Adrenal gland (tissue), 5 donors: Measurements from ENCODE around the gene ASTL.

Source experiments
- POLR2A ChIP-seq, 2 donors: fragments of 450-650 bp; IDR thresholded peaks; one replicate each; pipeline ENCODE4 v1.6.1; 2017; ENCODE audit warnings: antibody characterized with exemption in 2 of 2, mild to moderate bottlenecking in 2 of 2, moderate library complexity in 1 of 2
- TF ChIP-seq, protein P1 (sequence below), 6 experiments: fragments of 450-650 bp in 4 of 6; fragments of 200-600 bp in 2 of 6; sonication (generic) in 1 of 6; IDR thresholded peaks; 1 replicate in 5 of 6; 2 replicates in 1 of 6; pipeline versions ENCODE4 v1.5.1 to v1.8.0; 2016 to 2021; ENCODE audit warnings: antibody characterized with exemption in 6 of 6, mild to moderate bottlenecking in 2 of 6, moderate library complexity in 1 of 6
- donor health status: DM: no; HTN: no; CAD: no.

DNA sequence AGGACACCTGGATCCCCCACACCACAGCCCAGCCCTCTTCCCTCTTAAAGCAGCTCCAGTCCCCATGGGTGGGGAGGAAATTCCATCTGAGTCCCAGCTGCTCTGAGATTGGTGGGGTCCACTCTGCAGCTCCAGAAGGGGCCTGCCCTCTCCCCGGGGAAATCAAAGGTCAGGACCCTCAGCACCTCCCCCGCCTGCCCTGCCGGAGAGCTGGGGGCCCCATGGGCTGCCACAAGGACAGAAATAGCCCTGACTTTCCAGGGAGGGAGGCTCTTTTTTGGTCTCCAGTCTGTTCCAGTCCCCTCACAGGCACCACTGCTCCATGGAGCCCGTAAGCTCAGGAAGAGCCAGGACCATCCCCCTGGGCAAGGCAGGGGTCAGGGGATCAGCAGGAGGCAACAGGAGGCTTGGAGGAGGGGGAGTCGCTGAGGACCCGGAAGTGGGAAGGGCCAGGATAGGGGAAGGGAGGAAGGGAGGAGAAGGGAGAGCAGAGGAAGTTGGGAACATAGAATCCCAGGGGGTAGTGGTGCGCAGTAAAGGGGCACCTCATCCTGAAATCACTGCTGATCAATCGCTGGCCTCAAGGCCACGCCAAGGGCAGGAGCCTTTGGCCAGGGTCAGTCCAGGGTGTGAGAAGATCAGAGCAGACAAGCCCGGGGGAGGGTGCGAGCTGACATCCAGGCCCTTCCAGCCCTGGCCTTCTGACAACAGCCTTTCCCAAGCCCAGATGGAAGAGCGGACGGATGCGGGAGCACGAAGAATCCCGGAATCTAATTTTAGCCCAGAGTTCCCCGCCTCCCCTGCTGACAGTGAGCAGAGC lies 29.6 kb downstream of the ASTL start:
- TF ChIP-seq, protein P1, sequence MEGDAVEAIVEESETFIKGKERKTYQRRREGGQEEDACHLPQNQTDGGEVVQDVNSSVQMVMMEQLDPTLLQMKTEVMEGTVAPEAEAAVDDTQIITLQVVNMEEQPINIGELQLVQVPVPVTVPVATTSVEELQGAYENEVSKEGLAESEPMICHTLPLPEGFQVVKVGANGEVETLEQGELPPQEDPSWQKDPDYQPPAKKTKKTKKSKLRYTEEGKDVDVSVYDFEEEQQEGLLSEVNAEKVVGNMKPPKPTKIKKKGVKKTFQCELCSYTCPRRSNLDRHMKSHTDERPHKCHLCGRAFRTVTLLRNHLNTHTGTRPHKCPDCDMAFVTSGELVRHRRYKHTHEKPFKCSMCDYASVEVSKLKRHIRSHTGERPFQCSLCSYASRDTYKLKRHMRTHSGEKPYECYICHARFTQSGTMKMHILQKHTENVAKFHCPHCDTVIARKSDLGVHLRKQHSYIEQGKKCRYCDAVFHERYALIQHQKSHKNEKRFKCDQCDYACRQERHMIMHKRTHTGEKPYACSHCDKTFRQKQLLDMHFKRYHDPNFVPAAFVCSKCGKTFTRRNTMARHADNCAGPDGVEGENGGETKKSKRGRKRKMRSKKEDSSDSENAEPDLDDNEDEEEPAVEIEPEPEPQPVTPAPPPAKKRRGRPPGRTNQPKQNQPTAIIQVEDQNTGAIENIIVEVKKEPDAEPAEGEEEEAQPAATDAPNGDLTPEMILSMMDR (IDR thresholded peaks at IDR 0.05) = no peak
- TF ChIP-seq POLR2A (IDR thresholded peaks at IDR 0.05) = no peak
